ENCODE results near the gene CDC42BPG.
"Not testable (repeated sequence)": the region's sequence is repeated elsewhere in the genome, so short reads cannot be mapped to it uniquely, and the experiment has no call there.

Gene CDC42BPG

GRCh38 chr11:64845776-64846129 is 1.3 kb upstream of the CDC42BPG start:
- not testable (repeated sequence) for H3K27me3 Mint-ChIP-seq, H3K36me3 Mint-ChIP-seq, H3K27ac Mint-ChIP-seq, DNase-seq, H3K9me3 Mint-ChIP-seq, H3K4me3 Mint-ChIP-seq
- H3K4me1 Mint-ChIP-seq, result peaks cover 57% of the 10 kb centered on the region
- CTCF ChIA-PET, result interaction anchor here (0.9 to 16.4 kb wide), 9 partner anchors 17 to 470 kb away, joined by 3 to 592 read pairs (median 6); partner anchors contain the start of genes ARL2, BATF2, EHD1 and RASGRP2

DNA sequence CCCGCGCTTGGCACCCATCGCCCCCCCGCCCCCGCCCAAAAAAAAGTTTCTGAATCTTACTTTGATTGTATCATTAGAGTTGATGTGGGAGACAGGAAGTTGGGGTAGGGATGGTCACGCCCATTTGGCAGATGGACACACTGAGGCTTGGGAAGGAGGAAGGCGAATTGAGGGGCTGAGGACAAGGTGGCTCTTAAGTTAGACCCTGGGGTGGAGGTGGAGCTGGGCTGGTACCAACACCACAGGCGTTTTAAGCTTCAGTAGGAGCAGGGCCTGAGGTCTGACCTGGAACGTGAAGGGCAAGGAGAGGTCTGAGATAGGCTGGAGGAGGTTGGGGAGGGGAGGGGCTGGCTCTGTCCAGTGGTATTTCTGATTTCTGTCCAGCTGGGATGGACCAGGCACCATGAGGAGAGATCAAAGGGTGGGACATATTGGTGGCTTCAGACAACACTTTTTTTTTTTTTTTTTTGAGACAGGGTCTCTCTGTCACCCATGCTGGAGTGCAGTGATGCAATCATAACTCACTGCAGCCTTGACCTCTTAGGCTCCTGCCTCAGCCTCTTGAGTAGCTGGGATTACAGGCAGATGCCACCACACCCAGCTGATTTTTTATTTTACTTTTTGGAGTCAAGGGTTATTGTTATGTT is 799 bp upstream of the CDC42BPG start:
- Mint-ChIP-seq H3K9me3 (no peaks in the 10 kb centered on the region), H3K4me1 (peaks cover 53% of the 10 kb centered on the region), H3K36me3 (no peaks in the 10 kb centered on the region), H3K27me3 (peaks cover 4% of the 10 kb centered on the region), H3K4me3 (peak overlapping the region; percentile 51), H3K27ac (no peak overlapping the region)
- DNase-seq, result no peak
- CTCF ChIA-PET, result interaction anchor here (0.9 to 16.4 kb wide), 10 partner anchors 17 to 273 kb away, joined by 3 to 592 read pairs (median 8); partner anchors contain the start of genes ARL2, BATF2, EHD1 and RASGRP2

DNA sequence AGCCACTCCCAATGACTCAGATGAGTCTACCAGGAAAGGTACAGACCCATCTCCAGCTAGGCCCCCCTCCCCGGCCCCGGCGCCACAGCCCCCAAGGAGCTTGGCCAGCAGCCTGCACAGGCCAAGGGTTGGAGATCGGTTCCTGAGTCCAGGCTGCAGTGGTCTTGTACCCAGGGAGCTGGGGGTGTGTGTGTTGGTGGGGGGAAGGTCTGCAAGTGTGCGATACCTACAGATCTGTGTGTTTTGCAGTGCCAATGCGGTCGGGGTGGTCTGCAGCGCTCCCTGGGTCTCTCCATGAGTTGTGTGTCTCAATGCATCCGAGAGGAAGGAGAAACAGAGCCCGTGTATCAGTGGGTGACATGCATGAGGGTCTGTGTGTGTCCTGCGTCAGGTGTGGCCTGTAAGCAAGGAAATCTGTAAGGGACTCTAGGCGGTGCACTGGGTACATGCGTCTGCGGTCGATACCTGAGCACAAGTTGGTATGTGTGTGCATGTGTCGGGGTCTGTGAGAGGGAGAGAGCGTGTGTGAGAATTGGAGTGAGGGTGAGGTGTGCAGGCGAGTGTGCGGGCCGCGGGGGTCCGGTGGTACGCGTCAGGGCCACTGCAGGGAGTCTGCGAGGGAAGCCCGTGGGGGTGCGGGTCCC is 645 bp downstream of the CDC42BPG start:
- peak overlapping the region; percentile 75 for H3K4me3 Mint-ChIP-seq
- no peak overlapping the region for H3K27ac Mint-ChIP-seq
- no peaks in the 10 kb centered on the region for H3K9me3 Mint-ChIP-seq
- CTCF ChIA-PET, result interaction anchor here (0.7 to 16.4 kb wide), 12 partner anchors 9 to 273 kb away, joined by 3 to 592 read pairs (median 4); partner anchors contain the start of genes ARL2, EHD1, RASGRP2 and SF1
- peaks cover 4% of the 10 kb centered on the region for H3K27me3 Mint-ChIP-seq
- no peak for DNase-seq
- peaks cover 38% of the 10 kb centered on the region for H3K4me1 Mint-ChIP-seq
- H3K36me3 Mint-ChIP-seq, result no peaks in the 10 kb centered on the region

- H3K4me1 Mint-ChIP-seq, result peaks cover 31% of the 10 kb centered on the region
- peaks cover 4% of the 10 kb centered on the region for H3K27me3 Mint-ChIP-seq
- peak overlapping the region; percentile 49 for H3K4me3 Mint-ChIP-seq
- no peak for DNase-seq
- H3K27ac Mint-ChIP-seq, result no peak overlapping the region
- CTCF ChIA-PET, result interaction anchor here (0.5 to 16.4 kb wide), 9 partner anchors 10 to 487 kb away, joined by 3 to 592 read pairs (median 4); partner anchors contain the start of genes ARL2, EHD1, RASGRP2 and SF1
- no peaks in the 10 kb centered on the region for H3K36me3 Mint-ChIP-seq
- no peaks in the 10 kb centered on the region for H3K9me3 Mint-ChIP-seq
Measured at GRCh38 chr11:64842851-64843685, 1.4 kb downstream of the CDC42BPG start.

DNA sequence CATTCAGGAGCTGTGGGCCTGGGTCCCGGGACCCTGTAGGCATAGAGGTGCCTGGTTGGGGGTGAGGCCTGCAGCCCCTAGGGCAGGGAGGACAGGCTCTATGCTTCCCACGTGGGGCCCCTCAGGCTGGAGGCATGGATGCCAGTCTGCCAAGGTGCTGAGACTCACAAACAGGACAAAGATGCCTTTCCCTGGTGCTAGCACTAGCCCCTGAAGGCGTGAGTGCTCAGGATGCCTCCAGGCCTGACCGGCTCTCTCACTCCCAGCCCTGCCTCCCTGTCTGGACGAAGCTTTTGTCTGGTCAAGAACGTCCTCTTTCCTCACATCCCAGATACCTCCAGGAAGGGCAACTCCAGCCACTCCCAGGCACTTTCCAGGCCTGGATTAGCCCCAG is 2.1 kb downstream of the CDC42BPG start:
- peaks cover 4% of the 10 kb centered on the region for H3K27me3 Mint-ChIP-seq
- no peak overlapping the region for H3K27ac Mint-ChIP-seq
- CTCF ChIA-PET, result interaction anchor here (1.2 to 16.4 kb wide), 3 partner anchors 17 to 45 kb away, joined by 3 to 592 read pairs (median 3); partner anchors contain the start of gene EHD1
- DNase-seq, result no peak
- peaks cover 26% of the 10 kb centered on the region for H3K4me1 Mint-ChIP-seq
- no peaks in the 10 kb centered on the region for H3K9me3 Mint-ChIP-seq
- peak overlapping the region; percentile 6 for H3K4me3 Mint-ChIP-seq
- H3K36me3 Mint-ChIP-seq, result no peaks in the 10 kb centered on the region

GRCh38 chr11:64841592-64842365 is 2.7 kb downstream of the CDC42BPG start:
- Mint-ChIP-seq H3K4me3 (no peak overlapping the region), H3K27me3 (peaks cover 4% of the 10 kb centered on the region), H3K9me3 (no peaks in the 10 kb centered on the region), H3K36me3 (no peaks in the 10 kb centered on the region), H3K27ac (no peak overlapping the region), H3K4me1 (peaks cover 25% of the 10 kb centered on the region)
- no peak for DNase-seq
- CTCF ChIA-PET, result interaction anchor here (16.4 kb wide), 1 partner anchor 45 kb away, joined by 592 read pairs; the partner anchor contains the start of gene EHD1

DNA sequence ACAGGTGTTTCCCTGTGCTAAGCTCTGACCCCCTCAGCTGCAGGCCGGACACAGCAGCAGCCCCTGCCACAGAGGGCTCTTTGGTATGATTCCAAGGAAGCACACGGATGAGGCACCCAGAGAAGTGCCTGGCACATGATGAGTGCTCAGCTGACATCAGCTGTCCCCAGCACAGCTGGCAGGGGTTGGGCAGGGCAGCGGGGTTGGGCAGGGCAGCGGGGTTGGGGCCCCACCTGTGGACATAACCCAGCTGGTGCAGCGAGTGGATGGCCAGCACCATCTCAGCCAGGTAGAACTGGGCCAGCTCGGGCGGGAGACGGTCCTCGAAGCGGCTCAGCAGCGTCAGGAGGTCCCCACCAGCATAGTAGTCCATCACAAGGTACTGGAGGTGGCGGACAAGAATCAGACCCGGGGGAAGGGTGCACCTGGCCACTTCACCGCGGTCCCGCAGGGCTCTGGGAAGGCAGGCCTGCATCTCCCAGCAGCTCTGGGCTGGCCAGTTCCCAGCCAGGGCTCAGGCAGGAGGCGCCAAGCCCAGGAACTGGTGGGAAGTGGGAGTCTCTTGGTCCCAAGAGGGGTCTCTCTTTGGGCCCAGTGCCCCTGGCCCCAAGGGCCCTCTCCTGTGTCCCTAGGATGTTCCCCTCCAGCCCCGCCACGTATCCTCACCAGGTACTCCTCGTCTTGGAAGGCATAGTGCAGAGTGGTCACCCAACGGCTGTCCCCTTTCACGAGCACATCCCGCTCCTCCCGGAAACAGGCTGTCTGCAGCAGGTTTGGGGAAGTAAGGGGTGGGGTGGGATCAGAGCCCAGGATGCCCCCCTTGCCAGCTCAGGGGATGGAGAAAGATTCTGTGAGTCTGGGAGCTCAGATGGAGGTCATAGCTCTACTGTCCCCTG is 4.3 kb downstream of the CDC42BPG start:
- no peak for DNase-seq
- Mint-ChIP-seq H3K9me3 (no peaks in the 10 kb centered on the region), H3K36me3 (no peaks in the 10 kb centered on the region), H3K27me3 (peaks cover 4% of the 10 kb centered on the region), H3K4me3 (no peak overlapping the region), H3K27ac (no peak overlapping the region), H3K4me1 (peaks cover 22% of the 10 kb centered on the region)
- CTCF ChIA-PET, result no interaction called here

- no peaks in the 10 kb centered on the region for H3K9me3 Mint-ChIP-seq
- H3K27ac Mint-ChIP-seq, result no peak overlapping the region
- no peak overlapping the region for H3K4me3 Mint-ChIP-seq
- H3K27me3 Mint-ChIP-seq, result peaks cover 4% of the 10 kb centered on the region
- CTCF ChIA-PET, result no interaction called here
- no peak for DNase-seq
- peaks cover 18% of the 10 kb centered on the region for H3K4me1 Mint-ChIP-seq
- no peaks in the 10 kb centered on the region for H3K36me3 Mint-ChIP-seq
Measured at GRCh38 chr11:64839335-64839734, 5.1 kb downstream of the CDC42BPG start.

DNA sequence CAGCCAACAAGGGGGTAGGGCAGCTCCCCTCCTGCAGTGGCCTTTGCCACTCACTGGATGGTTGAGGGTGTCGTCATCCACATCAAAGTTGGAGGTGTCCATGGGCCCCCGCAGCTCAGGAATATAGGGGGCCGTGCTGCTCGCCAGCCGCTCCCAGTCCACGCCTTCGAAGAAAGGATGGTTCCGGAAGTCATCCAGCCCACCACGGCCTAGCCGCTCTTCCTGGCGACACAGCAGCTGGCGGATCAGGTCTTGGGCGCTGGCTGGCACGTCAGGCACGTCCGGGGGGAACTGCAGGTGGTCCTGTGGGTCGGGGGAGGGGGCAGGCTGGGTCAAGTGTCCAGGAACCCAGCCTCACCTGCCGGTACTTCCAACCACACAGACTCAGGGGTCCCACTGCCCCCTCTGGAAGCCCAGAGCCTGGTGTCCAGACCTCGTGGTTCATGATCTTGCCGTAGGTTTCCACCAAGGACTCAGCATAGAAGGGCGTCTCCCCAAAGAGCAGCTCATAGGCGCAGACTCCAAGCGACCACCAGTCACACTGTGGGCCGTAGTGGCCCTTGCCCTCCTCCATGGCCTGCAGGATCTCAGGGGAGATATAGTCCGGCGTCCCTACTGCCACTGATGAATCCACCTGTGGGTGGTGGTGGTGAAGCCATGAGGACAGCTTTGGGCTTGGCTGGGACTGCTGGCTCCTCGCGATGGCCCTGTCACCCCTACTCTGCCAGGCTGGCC is 5.7 kb downstream of the CDC42BPG start:
- H3K27me3 Mint-ChIP-seq, result peaks cover 4% of the 10 kb centered on the region
- H3K27ac Mint-ChIP-seq, result no peak overlapping the region
- peaks cover 13% of the 10 kb centered on the region for H3K4me1 Mint-ChIP-seq
- CTCF ChIA-PET, result interaction anchor here (0.6 to 1.0 kb wide), 2 partner anchors 10 to 195 kb away, joined by 3 read pairs; no protein-coding TSS in a partner anchor
- no peak overlapping the region for H3K4me3 Mint-ChIP-seq
- no peaks in the 10 kb centered on the region for H3K36me3 Mint-ChIP-seq
- H3K9me3 Mint-ChIP-seq, result no peaks in the 10 kb centered on the region
- no peak for DNase-seq

GRCh38 chr11:64837887-64838351 is 6.5 kb downstream of the CDC42BPG start:
- H3K27me3 Mint-ChIP-seq, result peaks cover under 1% of the 10 kb centered on the region
- DNase-seq, result no peak
- no peak overlapping the region for H3K27ac Mint-ChIP-seq
- no peaks in the 10 kb centered on the region for H3K9me3 Mint-ChIP-seq
- peaks cover 8% of the 10 kb centered on the region for H3K4me1 Mint-ChIP-seq
- H3K4me3 Mint-ChIP-seq, result no peak overlapping the region
- CTCF ChIA-PET, result interaction anchor here (0.6 to 1.0 kb wide), 2 partner anchors 10 to 196 kb away, joined by 3 read pairs; no protein-coding TSS in a partner anchor
- no peaks in the 10 kb centered on the region for H3K36me3 Mint-ChIP-seq

DNA sequence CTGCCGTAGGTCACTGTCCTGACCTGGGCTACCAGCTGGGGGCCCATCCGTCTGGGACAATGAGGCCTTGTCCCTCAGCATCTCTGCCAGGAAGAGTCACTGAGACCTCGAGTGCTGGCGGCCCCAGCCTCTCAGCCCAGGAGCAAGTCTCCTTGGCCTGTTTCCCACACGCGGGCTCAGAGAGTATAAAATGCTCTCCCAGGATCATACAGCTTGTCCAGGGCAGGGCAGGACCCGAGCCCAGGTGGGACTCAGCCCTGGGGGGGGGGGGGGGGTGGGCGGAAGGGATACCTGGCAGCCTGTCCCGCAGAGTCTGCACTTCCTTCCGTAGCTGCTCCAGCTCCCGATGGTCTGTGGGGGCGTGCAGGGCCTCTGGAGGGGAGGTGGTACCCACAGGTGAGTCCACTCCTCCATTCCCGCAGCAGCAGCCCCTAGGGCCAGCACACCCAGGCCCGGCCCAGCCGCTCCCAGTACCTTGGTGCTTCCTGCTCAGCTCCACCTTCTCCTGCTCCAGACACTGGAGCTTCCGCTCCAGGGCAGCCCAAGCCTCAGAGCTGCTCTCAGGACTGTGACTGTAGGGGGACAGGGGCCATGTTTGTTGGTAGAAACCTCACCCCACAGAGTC is 7.9 kb downstream of the CDC42BPG start:
- CTCF ChIA-PET, result no interaction called here
- Mint-ChIP-seq H3K4me3 (no peak overlapping the region), H3K36me3 (no peaks in the 10 kb centered on the region), H3K27ac (no peak overlapping the region), H3K4me1 (peaks cover 5% of the 10 kb centered on the region), H3K27me3 (no peaks in the 10 kb centered on the region), H3K9me3 (no peaks in the 10 kb centered on the region)
- DNase-seq, result no peak
